ENCODE results near the gene ADRB2.
A peak's percentile ranks its signal among the peaks of the same experiment; 100 is the strongest.

ADRB2 gene

DNA sequence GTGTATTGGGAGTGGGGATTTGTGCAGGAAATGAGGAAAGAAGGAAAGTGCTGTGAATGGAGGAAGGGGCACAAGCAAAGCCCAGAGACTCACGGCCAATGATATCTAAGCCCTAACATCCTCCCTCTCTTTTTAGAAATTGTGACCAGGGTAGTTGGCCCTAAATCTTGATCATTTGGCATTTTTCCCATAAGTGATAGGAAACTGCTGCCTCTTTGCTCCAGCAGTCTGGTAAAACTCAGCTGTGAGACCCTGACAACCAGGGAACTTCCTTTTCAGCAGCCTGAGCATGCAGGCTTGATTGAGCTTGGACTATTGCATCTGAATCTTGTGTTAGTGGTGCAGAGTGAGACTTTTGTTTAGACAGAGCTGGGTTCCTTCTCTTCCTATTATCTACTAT, 9.6 kb upstream of the ADRB2 start:
- no peaks in the 10 kb centered on the region for H3K36me3 ChIP-seq (ENCODE audit: control insufficient read depth, insufficient read depth, low read length)
- H3K4me1 ChIP-seq (ENCODE audit: control insufficient read depth, insufficient read depth, low read length) = no peaks in the 10 kb centered on the region
- DNase-seq (ENCODE audit: low read depth, low spot score) = no peak
- H3K27ac ChIP-seq (ENCODE audit: low read length) = no peak overlapping the region
- no peaks in the 10 kb centered on the region for H3K9me3 ChIP-seq (ENCODE audit: control insufficient read depth, insufficient read depth, low read length)
- H3K4me3 ChIP-seq (ENCODE audit: low read length) = no peak overlapping the region
- H3K27me3 ChIP-seq (ENCODE audit: control insufficient read depth, insufficient read depth, low read length) = no peaks in the 10 kb centered on the region
- whole genome bisulfite sequencing (ENCODE audit: insufficient coverage, insufficient read length) = no CpG with 5 or more reads among the region's 1 CpG

GRCh38 chr5:148817606-148818005, 8.8 kb upstream of the ADRB2 start:
- WGBS (ENCODE audit: insufficient coverage, insufficient read length) = no CpG with 5 or more reads among the region's 1 CpG
- Histone ChIP-seq H3K27me3 (ENCODE audit: control insufficient read depth, insufficient read depth, low read length) (no peaks in the 10 kb centered on the region), H3K36me3 (ENCODE audit: control insufficient read depth, insufficient read depth, low read length) (no peaks in the 10 kb centered on the region), H3K9me3 (ENCODE audit: control insufficient read depth, insufficient read depth, low read length) (no peaks in the 10 kb centered on the region), H3K4me1 (ENCODE audit: control insufficient read depth, insufficient read depth, low read length) (no peaks in the 10 kb centered on the region), H3K27ac (ENCODE audit: low read length) (no peak overlapping the region), H3K4me3 (ENCODE audit: low read length) (no peak overlapping the region)
- no peak for DNase-seq (ENCODE audit: low read depth, low spot score)

GRCh38 chr5:148820461-148821395, 5.7 kb upstream of the ADRB2 start:
- Histone ChIP-seq H3K36me3 (ENCODE audit: control insufficient read depth, insufficient read depth, low read length) (no peaks in the 10 kb centered on the region), H3K4me1 (ENCODE audit: control insufficient read depth, insufficient read depth, low read length) (no peaks in the 10 kb centered on the region), H3K27me3 (ENCODE audit: control insufficient read depth, insufficient read depth, low read length) (no peaks in the 10 kb centered on the region; the same call in 1 of the 2 replicates), H3K27ac (ENCODE audit: low read length) (no peak overlapping the region), H3K9me3 (ENCODE audit: control insufficient read depth, insufficient read depth, low read length) (no peaks in the 10 kb centered on the region), H3K4me3 (ENCODE audit: low read length) (no peak overlapping the region)
- WGBS (ENCODE audit: insufficient coverage, insufficient read length) = no CpG with 5 or more reads among the region's 6 CpGs
- DNase-seq (ENCODE audit: low read depth, low spot score) = no peak

- no CpG with 5 or more reads among the region's 2 CpGs for WGBS (ENCODE audit: insufficient coverage, insufficient read length)
- no peak for DNase-seq (ENCODE audit: low read depth, low spot score)
- peaks cover 4% of the 10 kb centered on the region; the same call in 1 of the 2 replicates for H3K4me1 ChIP-seq (ENCODE audit: control insufficient read depth, insufficient read depth, low read length)
Measured at GRCh38 chr5:148823871-148824270, 2.5 kb upstream of the ADRB2 start.

GRCh38 chr5:148825716-148826052, 727 bp upstream of the ADRB2 start:
- H3K36me3 ChIP-seq (ENCODE audit: control insufficient read depth, insufficient read depth, low read length) = no peaks in the 10 kb centered on the region
- H3K27ac ChIP-seq (ENCODE audit: low read length) = no peak overlapping the region
- WGBS (ENCODE audit: insufficient coverage, insufficient read length) = no CpG with 5 or more reads among the region's 9 CpGs
- H3K4me3 ChIP-seq (ENCODE audit: low read length) = peak overlapping the region; percentile 69; the same call in 1 of the 2 replicates
- DNase-seq (ENCODE audit: low read depth, low spot score) = no peak
- peaks cover 4% of the 10 kb centered on the region for H3K27me3 ChIP-seq (ENCODE audit: control insufficient read depth, insufficient read depth, low read length)
- H3K4me1 ChIP-seq (ENCODE audit: control insufficient read depth, insufficient read depth, low read length) = peaks cover 4% of the 10 kb centered on the region; the same call in 1 of the 2 replicates
- no peaks in the 10 kb centered on the region for H3K9me3 ChIP-seq (ENCODE audit: control insufficient read depth, insufficient read depth, low read length)

More at GRCh38 chr5:148823871-148824270, 2.5 kb upstream of the ADRB2 start:
- Histone ChIP-seq H3K4me3 (ENCODE audit: low read length) (no peak overlapping the region), H3K9me3 (ENCODE audit: control insufficient read depth, insufficient read depth, low read length) (no peaks in the 10 kb centered on the region), H3K27me3 (ENCODE audit: control insufficient read depth, insufficient read depth, low read length) (peaks cover 4% of the 10 kb centered on the region), H3K27ac (ENCODE audit: low read length) (no peak overlapping the region), H3K36me3 (ENCODE audit: control insufficient read depth, insufficient read depth, low read length) (no peaks in the 10 kb centered on the region)

- H3K27me3 ChIP-seq (ENCODE audit: control insufficient read depth, insufficient read depth, low read length) = peaks cover 4% of the 10 kb centered on the region
- no peak overlapping the region for H3K27ac ChIP-seq (ENCODE audit: low read length)
- peak overlapping the region; percentile 69; the same call in 1 of the 2 replicates for H3K4me3 ChIP-seq (ENCODE audit: low read length)
- no peaks in the 10 kb centered on the region for H3K36me3 ChIP-seq (ENCODE audit: control insufficient read depth, insufficient read depth, low read length)
- H3K4me1 ChIP-seq (ENCODE audit: control insufficient read depth, insufficient read depth, low read length) = peaks cover 4% of the 10 kb centered on the region; the same call in 1 of the 2 replicates
- no CpG with 5 or more reads among the region's 28 CpGs for WGBS (ENCODE audit: insufficient coverage, insufficient read length)
- no peak for DNase-seq (ENCODE audit: low read depth, low spot score)
- H3K9me3 ChIP-seq (ENCODE audit: control insufficient read depth, insufficient read depth, low read length) = no peaks in the 10 kb centered on the region
Measured at GRCh38 chr5:148826739-148827070, 294 bp downstream of the ADRB2 start.

- peaks cover 4% of the 10 kb centered on the region; the same call in 1 of the 2 replicates for H3K4me1 ChIP-seq (ENCODE audit: control insufficient read depth, insufficient read depth, low read length)
- no peaks in the 10 kb centered on the region for H3K36me3 ChIP-seq (ENCODE audit: control insufficient read depth, insufficient read depth, low read length)
- no peak overlapping the region for H3K27ac ChIP-seq (ENCODE audit: low read length)
- WGBS (ENCODE audit: insufficient coverage, insufficient read length) = no CpG with 5 or more reads among the region's 7 CpGs
- H3K4me3 ChIP-seq (ENCODE audit: low read length) = no peak overlapping the region
- DNase-seq (ENCODE audit: low read depth, low spot score) = no peak
- peaks cover 4% of the 10 kb centered on the region for H3K27me3 ChIP-seq (ENCODE audit: control insufficient read depth, insufficient read depth, low read length)
- no peaks in the 10 kb centered on the region for H3K9me3 ChIP-seq (ENCODE audit: control insufficient read depth, insufficient read depth, low read length)
Measured at GRCh38 chr5:148827723-148828122, 1.3 kb downstream of the ADRB2 start.

DNA sequence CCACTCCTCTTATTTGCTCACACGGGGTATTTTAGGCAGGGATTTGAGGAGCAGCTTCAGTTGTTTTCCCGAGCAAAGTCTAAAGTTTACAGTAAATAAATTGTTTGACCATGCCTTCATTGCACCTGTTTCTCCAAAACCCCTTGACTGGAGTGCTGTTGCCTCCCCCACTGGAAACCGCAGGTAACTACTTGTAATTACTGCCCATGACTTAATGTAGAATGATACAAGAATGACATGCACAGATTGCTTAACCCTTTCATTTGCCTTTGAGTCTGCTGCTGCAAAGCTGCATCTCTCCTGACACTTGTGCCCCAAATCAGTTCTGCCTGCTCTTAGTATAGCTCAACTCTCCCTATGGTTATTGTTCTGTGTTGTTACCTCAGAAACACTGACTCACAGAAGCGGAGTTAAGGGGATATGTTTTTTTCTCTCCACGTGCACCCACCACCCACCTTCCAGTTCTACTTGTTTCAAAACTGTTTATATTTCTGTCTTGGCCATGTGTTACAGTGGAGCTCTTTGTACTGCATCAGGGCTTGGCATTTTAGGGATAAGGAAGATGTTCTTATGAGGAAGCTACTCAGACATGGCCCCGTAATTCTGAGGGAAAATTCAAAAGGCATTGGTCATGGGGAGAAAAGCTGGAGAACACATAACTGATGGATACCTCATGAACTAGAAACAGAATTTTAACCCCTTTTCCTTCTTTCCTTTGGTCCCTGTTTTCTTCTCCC, 2.3 kb downstream of the ADRB2 start:
- no CpG with 5 or more reads among the region's 6 CpGs for WGBS (ENCODE audit: insufficient coverage, insufficient read length)
- Histone ChIP-seq H3K4me3 (ENCODE audit: low read length) (no peak overlapping the region), H3K36me3 (ENCODE audit: control insufficient read depth, insufficient read depth, low read length) (no peaks in the 10 kb centered on the region), H3K27ac (ENCODE audit: low read length) (no peak overlapping the region), H3K4me1 (ENCODE audit: control insufficient read depth, insufficient read depth, low read length) (peaks cover 4% of the 10 kb centered on the region; the same call in 1 of the 2 replicates), H3K27me3 (ENCODE audit: control insufficient read depth, insufficient read depth, low read length) (peaks cover 4% of the 10 kb centered on the region), H3K9me3 (ENCODE audit: control insufficient read depth, insufficient read depth, low read length) (no peaks in the 10 kb centered on the region)
- DNase-seq (ENCODE audit: low read depth, low spot score) = no peak

DNA sequence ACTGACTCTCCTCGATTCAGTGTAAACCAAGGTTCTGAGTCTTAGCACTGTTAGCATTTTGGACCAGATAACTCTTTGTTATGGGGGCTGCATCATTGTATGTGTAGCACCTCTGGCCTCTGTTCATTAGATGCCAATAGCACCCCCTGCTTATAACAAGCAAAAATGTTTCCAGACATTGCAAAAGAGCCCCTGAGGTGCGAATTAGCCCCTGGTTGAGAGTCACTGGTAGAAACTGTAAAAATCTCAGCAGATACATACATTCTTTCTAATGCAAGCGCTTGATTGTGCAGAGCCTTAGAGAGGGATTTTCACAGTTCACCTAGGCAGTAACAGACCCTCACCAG, 2.8 kb downstream of the ADRB2 start:
- Histone ChIP-seq H3K9me3 (ENCODE audit: control insufficient read depth, insufficient read depth, low read length) (no peaks in the 10 kb centered on the region), H3K27me3 (ENCODE audit: control insufficient read depth, insufficient read depth, low read length) (peaks cover 4% of the 10 kb centered on the region), H3K36me3 (ENCODE audit: control insufficient read depth, insufficient read depth, low read length) (no peaks in the 10 kb centered on the region), H3K27ac (ENCODE audit: low read length) (no peak overlapping the region), H3K4me1 (ENCODE audit: control insufficient read depth, insufficient read depth, low read length) (peaks cover 4% of the 10 kb centered on the region; the same call in 1 of the 2 replicates), H3K4me3 (ENCODE audit: low read length) (no peak overlapping the region)
- no peak for DNase-seq (ENCODE audit: low read depth, low spot score)
- WGBS (ENCODE audit: insufficient coverage, insufficient read length) = no CpG with 5 or more reads among the region's 3 CpGs

DNA sequence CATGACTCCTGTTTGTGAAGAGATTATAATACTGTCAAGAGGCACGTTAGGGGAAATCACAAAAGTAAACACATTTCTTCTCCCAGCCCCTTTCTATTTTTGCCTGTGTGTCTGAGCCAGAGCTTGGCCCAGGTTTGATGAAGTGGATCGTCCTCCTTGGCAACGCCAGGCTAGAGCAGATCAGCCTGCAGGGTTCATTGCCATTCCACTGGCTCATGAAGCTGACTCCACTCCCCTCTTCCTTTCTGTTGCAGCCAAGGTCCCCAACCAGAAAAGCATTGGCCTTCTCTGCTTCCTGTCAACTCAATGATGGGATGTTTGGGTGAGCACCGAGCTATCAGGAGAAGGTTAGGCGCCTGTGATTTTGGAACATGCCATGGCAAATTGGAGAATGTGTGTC, 3.3 kb downstream of the ADRB2 start:
- H3K4me1 ChIP-seq (ENCODE audit: control insufficient read depth, insufficient read depth, low read length) = peaks cover 4% of the 10 kb centered on the region; the same call in 1 of the 2 replicates
- H3K36me3 ChIP-seq (ENCODE audit: control insufficient read depth, insufficient read depth, low read length) = no peaks in the 10 kb centered on the region
- DNase-seq (ENCODE audit: low read depth, low spot score) = no peak
- no peak overlapping the region for H3K27ac ChIP-seq (ENCODE audit: low read length)
- H3K27me3 ChIP-seq (ENCODE audit: control insufficient read depth, insufficient read depth, low read length) = peaks cover 4% of the 10 kb centered on the region; the same call in 1 of the 2 replicates
- no CpG with 5 or more reads among the region's 5 CpGs for WGBS (ENCODE audit: insufficient coverage, insufficient read length)
- no peaks in the 10 kb centered on the region for H3K9me3 ChIP-seq (ENCODE audit: control insufficient read depth, insufficient read depth, low read length)
- no peak overlapping the region for H3K4me3 ChIP-seq (ENCODE audit: low read length)
